ENCODE measurements around the gene SLC22A5.
A peak's percentile ranks its signal among the peaks of the same experiment; 100 is the strongest.

The SLC22A5 gene

DNA sequence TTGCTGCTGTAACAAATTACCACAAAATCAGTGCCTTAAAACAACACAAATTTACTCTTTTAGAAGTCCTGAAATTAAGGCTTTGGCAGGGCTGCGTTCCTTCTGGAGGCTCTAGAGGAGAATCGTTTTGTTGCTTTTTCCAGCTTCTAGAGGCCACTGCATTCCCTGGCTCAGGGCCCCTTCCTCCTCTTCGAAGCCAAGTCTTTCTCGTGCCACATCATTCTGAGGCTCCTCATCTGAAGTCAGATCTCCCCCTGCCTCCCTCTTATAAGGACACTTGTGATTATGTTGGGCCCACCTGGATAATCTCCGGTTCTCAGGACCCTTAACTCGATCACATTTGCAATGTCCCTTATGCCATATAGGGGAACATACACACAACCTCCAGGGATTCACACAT, 48.0 kb downstream of the SLC22A5 start:
- TF ChIP-seq, protein P1, sequence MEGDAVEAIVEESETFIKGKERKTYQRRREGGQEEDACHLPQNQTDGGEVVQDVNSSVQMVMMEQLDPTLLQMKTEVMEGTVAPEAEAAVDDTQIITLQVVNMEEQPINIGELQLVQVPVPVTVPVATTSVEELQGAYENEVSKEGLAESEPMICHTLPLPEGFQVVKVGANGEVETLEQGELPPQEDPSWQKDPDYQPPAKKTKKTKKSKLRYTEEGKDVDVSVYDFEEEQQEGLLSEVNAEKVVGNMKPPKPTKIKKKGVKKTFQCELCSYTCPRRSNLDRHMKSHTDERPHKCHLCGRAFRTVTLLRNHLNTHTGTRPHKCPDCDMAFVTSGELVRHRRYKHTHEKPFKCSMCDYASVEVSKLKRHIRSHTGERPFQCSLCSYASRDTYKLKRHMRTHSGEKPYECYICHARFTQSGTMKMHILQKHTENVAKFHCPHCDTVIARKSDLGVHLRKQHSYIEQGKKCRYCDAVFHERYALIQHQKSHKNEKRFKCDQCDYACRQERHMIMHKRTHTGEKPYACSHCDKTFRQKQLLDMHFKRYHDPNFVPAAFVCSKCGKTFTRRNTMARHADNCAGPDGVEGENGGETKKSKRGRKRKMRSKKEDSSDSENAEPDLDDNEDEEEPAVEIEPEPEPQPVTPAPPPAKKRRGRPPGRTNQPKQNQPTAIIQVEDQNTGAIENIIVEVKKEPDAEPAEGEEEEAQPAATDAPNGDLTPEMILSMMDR (IDR thresholded peaks at IDR 0.05; ENCODE audit: insufficient read depth, low read length, poor library complexity, severe bottlenecking): no peak
- no peak for DNase-seq (ENCODE audit: extremely low read depth, insufficient read length)
- peaks cover 5% of the 10 kb centered on the region for H3K36me3 ChIP-seq (ENCODE audit: control insufficient read depth, insufficient read depth, low read length)
- no peak overlapping the region for H3K4me3 ChIP-seq (replicated peaks; ENCODE audit: low read depth, low read length)
- no peaks in the 10 kb centered on the region for H3K27me3 ChIP-seq (replicated peaks; ENCODE audit: control insufficient read depth, insufficient read depth, low read length)

DNA sequence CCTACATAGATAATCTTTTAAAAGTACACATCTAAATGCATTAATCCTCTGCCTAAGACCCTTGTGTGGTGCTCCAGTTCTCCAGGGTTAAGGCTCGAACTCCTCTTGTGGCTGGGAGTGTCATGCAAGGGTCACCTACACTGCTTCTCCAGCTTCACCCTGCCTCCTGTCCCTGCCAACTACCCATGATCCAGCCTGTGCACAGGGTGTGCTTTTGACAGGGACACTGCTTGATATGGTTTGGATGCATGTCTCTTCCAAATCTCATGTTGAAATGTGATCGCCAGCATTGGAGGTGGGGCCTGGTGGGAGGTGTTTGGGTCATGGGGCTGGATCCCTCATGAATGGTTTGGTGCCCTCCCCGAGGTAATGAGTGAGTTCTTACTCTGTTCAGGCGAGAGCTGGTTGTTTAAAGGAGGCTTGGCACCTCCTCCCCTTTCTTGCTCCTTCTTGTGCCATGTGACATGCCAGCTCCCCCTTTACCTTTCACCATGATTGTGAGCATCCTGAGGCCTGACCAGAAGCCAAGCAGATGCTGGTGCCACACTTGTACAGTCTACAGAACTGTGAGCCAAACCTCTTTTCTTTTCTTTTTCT, 48.5 kb downstream of the SLC22A5 start:
- no peak for DNase-seq (ENCODE audit: extremely low read depth, insufficient read length)
- no peak overlapping the region for H3K4me3 ChIP-seq (replicated peaks; ENCODE audit: low read depth, low read length)
- no peaks in the 10 kb centered on the region for H3K27me3 ChIP-seq (replicated peaks; ENCODE audit: control insufficient read depth, insufficient read depth, low read length)
- TF ChIP-seq, protein P1 (IDR thresholded peaks at IDR 0.05; ENCODE audit: insufficient read depth, low read length, poor library complexity, severe bottlenecking): no peak
- peaks cover 5% of the 10 kb centered on the region for H3K36me3 ChIP-seq (ENCODE audit: control insufficient read depth, insufficient read depth, low read length)

DNA sequence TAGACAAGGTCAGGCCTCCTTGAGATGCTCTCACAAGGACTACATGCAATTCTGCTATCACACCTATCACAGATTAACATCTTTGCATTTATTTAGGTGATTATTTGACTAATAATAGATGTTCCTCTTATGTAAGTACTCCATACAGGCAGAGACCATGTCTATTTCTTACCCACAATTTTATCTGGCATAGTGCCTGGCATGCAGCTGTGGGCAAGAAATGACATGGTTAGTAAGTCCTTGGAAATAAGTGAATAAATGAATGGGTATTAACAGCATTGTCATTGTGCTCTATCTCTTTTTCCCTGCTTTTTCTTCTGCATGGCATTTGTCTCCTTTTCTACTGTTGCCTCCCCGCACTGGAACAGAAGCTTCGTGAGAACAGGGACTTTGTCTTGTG, 49.4 kb downstream of the SLC22A5 start:
- no peak overlapping the region for H3K4me3 ChIP-seq (replicated peaks; ENCODE audit: low read depth, low read length)
- H3K36me3 ChIP-seq (ENCODE audit: control insufficient read depth, insufficient read depth, low read length): peaks cover 7% of the 10 kb centered on the region
- TF ChIP-seq, protein P1 (IDR thresholded peaks at IDR 0.05; ENCODE audit: insufficient read depth, low read length, poor library complexity, severe bottlenecking): no peak
- no peak for DNase-seq (ENCODE audit: extremely low read depth, insufficient read length)
- H3K27me3 ChIP-seq (replicated peaks; ENCODE audit: control insufficient read depth, insufficient read depth, low read length): no peaks in the 10 kb centered on the region

DNA sequence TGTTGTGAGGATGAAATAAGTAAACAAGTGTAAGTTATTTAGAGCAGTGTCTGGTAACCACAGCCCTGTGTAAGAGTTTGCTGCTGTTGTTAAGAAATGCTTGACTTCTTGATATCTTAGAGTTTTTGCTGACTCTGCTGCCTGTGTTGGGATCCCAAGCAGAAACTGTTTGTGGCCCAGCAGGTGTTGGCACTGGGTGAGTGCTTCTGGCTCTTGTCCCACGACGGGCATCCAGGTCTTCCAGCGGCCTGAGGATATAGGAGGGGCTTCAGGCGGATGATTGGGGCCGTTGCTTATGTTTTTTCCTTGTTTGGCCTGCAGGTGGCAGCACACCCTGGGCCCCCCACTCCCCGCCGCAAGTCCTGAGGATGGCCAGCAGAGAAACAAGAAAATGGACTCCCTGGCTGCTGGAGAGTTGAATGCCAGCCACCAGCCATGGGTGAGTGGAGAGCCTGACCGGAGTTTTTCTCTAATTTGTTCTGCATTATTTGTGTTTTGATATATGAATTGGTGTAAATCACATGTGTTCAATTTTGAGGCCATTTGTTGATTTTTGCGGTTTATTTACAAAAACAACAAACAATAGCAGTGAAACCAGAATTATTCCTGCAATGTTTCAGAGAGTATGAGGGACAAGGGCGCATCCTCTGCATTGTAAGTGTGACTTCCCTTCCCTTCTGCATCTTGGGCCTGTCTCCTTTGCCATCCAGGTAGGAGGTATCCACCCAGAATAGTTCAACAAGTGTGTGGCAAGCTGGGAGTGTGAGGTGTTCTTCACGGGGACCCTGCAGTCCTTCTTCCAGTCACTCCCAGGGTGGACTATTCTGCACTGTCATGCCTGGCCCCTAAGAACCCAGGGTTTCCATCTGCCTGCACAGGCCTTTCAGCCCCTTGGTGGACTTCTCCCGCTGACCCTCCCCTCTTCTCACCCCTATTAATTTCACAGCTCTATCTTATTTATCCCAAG, 50.3 kb downstream of the SLC22A5 start:
- TF ChIP-seq, protein P1 (IDR thresholded peaks at IDR 0.05; ENCODE audit: insufficient read depth, low read length, poor library complexity, severe bottlenecking): peak; percentile 82
- H3K4me3 ChIP-seq (replicated peaks; ENCODE audit: low read depth, low read length): no peak overlapping the region; the same call in 1 of the 2 replicates
- H3K36me3 ChIP-seq (ENCODE audit: control insufficient read depth, insufficient read depth, low read length): peaks cover 7% of the 10 kb centered on the region
- peak; percentile 81 for DNase-seq (ENCODE audit: extremely low read depth, insufficient read length)
- H3K27me3 ChIP-seq (replicated peaks; ENCODE audit: control insufficient read depth, insufficient read depth, low read length): no peaks in the 10 kb centered on the region

DNA sequence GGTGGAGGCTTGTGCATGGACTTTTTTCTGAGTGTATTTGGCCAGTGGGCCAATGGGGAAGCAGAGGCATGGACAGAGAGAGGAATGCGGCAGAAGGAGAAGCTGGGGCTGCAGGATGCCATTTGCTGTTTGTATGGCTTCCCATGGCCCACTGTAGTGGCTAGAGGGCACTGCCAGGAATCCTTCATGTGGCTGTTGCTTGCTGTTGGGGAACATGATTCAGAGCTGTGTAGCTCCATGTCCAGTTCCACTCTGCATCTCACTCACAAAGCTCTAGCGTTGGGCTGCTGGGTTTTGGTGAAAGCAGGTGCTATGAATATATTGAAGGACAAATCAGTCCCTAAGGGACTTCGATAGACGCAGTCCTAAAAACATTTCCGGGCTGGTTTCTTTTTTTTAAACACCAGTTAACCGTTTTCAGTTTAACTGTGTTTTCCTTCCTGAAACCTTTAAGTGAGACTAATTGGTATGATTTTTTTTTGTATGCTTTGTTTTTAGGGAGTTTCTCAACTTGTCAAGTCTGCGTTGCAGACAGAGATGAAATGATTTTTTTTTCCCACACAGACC, 51.3 kb downstream of the SLC22A5 start:
- peak; percentile 72 for DNase-seq (ENCODE audit: extremely low read depth, insufficient read length)
- peak overlapping the region; percentile 25; the same call in 1 of the 2 replicates for H3K4me3 ChIP-seq (replicated peaks; ENCODE audit: low read depth, low read length)
- peaks cover 7% of the 10 kb centered on the region for H3K36me3 ChIP-seq (ENCODE audit: control insufficient read depth, insufficient read depth, low read length)
- TF ChIP-seq, protein P1 (IDR thresholded peaks at IDR 0.05; ENCODE audit: insufficient read depth, low read length, poor library complexity, severe bottlenecking): no peak
- no peaks in the 10 kb centered on the region for H3K27me3 ChIP-seq (replicated peaks; ENCODE audit: control insufficient read depth, insufficient read depth, low read length)
